ENCODE data around the gene FGFBP2. TPM values are rescaled to one million over a fixed set of nuclear protein-coding genes. Genes with fewer than 3 reads are reported as not detected.

FGFBP2 gene
- total RNA-seq, 3 donors from 2014 or later (not counting 1 experiment from before 2014, with no cell fraction given): 644 to 736 (median 713) TPM

- Histone ChIP-seq H3K27ac (ENCODE audit: low read length) (no peak overlapping the region), H3K9me3 (ENCODE audit: control insufficient read depth, insufficient read depth, low read length) (no peaks in the 10 kb centered on the region), H3K36me3 (ENCODE audit: control insufficient read depth, insufficient read depth, low read length) (no peaks in the 10 kb centered on the region), H3K4me1 (ENCODE audit: control insufficient read depth, insufficient read depth, low read length) (peaks cover 11% of the 10 kb centered on the region), H3K27me3 (ENCODE audit: control insufficient read depth, insufficient read depth, low read length) (no peaks in the 10 kb centered on the region), H3K4me3 (ENCODE audit: low read length) (no peak overlapping the region)
- ATAC-seq (no peak), DNase-seq (no peak)
- H3K36me3 Mint-ChIP-seq: no peaks in the 10 kb centered on the region
- H3K9me3 Mint-ChIP-seq: no peaks in the 10 kb centered on the region
- intact Hi-C loops (cut with micrococcal nuclease): no loop called here
- H3K4me3 Mint-ChIP-seq: peak overlapping the region; percentile 25
- peaks cover 17 to 23% of the 10 kb centered on the region in 2 donors for H3K4me1 Mint-ChIP-seq
- 53% methylated on average over 1 of the region's 1 CpG for WGBS (ENCODE audit: insufficient coverage)
- H3K27me3 Mint-ChIP-seq (ENCODE audit: low read depth in 2 of 2): peaks cover 5 to 6% of the 10 kb centered on the region in 2 donors
- no peak overlapping the region for H3K27ac Mint-ChIP-seq
- no peak for TF ChIP-seq CTCF (IDR thresholded peaks at IDR 0.05)
Observed at GRCh38 chr4:15988222-15988621, 25.2 kb upstream of the FGFBP2 start.

- Mint-ChIP-seq H3K27me3 (ENCODE audit: low read depth in 2 of 2) (peaks cover 6 to 7% of the 10 kb centered on the region in 2 donors), H3K4me1 (peaks cover 13 to 20% of the 10 kb centered on the region in 2 donors), H3K36me3 (no peaks in the 10 kb centered on the region), H3K27ac (no peak overlapping the region), H3K9me3 (no peaks in the 10 kb centered on the region), H3K4me3 (no peak overlapping the region)
- no peaks in the 10 kb centered on the region for H3K36me3 ChIP-seq (ENCODE audit: control insufficient read depth, insufficient read depth, low read length)
- ATAC-seq (no peak), DNase-seq (no peak)
- no peak overlapping the region for H3K4me3 ChIP-seq (ENCODE audit: low read length)
- WGBS (ENCODE audit: insufficient coverage): 83% methylated on average over 5 of the region's 5 CpGs
- no peak for TF ChIP-seq CTCF (IDR thresholded peaks at IDR 0.05)
- intact Hi-C loops (cut with micrococcal nuclease): no loop called here
- H3K4me1 ChIP-seq (ENCODE audit: control insufficient read depth, insufficient read depth, low read length): peaks cover 11% of the 10 kb centered on the region
- no peaks in the 10 kb centered on the region for H3K9me3 ChIP-seq (ENCODE audit: control insufficient read depth, insufficient read depth, low read length)
- H3K27ac ChIP-seq (ENCODE audit: low read length): no peak overlapping the region
- no peaks in the 10 kb centered on the region for H3K27me3 ChIP-seq (ENCODE audit: control insufficient read depth, insufficient read depth, low read length)
Observed at GRCh38 chr4:15986907-15987306, 23.9 kb upstream of the FGFBP2 start.

- Mint-ChIP-seq H3K36me3 (no peaks in the 10 kb centered on the region), H3K9me3 (no peaks in the 10 kb centered on the region), H3K27ac (no peak overlapping the region), H3K27me3 (ENCODE audit: low read depth in 2 of 2) (peaks cover 8 to 13% of the 10 kb centered on the region in 2 donors), H3K4me1 (peaks cover 4 to 5% of the 10 kb centered on the region in 2 donors), H3K4me3 (no peak overlapping the region)
- intact Hi-C loops (cut with micrococcal nuclease): no loop called here
- no peaks in the 10 kb centered on the region for H3K9me3 ChIP-seq (ENCODE audit: control insufficient read depth, insufficient read depth, low read length)
- DNase-seq: no peak
- no peak overlapping the region for H3K27ac ChIP-seq (ENCODE audit: low read length)
- WGBS (ENCODE audit: insufficient coverage): 79% methylated on average over 2 of the region's 2 CpGs
- H3K4me1 ChIP-seq (ENCODE audit: control insufficient read depth, insufficient read depth, low read length): no peaks in the 10 kb centered on the region
- ATAC-seq: no peak
- H3K27me3 ChIP-seq (ENCODE audit: control insufficient read depth, insufficient read depth, low read length): no peaks in the 10 kb centered on the region
- TF ChIP-seq CTCF (IDR thresholded peaks at IDR 0.05): no peak
- H3K4me3 ChIP-seq (ENCODE audit: low read length): no peak overlapping the region
- no peaks in the 10 kb centered on the region for H3K36me3 ChIP-seq (ENCODE audit: control insufficient read depth, insufficient read depth, low read length)
Observed at GRCh38 chr4:15983610-15984009, 20.6 kb upstream of the FGFBP2 start.

GRCh38 chr4:15982842-15983524, 20.0 kb upstream of the FGFBP2 start:
- intact Hi-C loops (cut with micrococcal nuclease): no loop called here
- no peaks in the 10 kb centered on the region for H3K36me3 Mint-ChIP-seq
- no peak overlapping the region for H3K4me3 Mint-ChIP-seq
- Histone ChIP-seq H3K27ac (ENCODE audit: low read length) (no peak overlapping the region), H3K4me3 (ENCODE audit: low read length) (no peak overlapping the region), H3K27me3 (ENCODE audit: control insufficient read depth, insufficient read depth, low read length) (no peaks in the 10 kb centered on the region), H3K4me1 (ENCODE audit: control insufficient read depth, insufficient read depth, low read length) (no peaks in the 10 kb centered on the region), H3K9me3 (ENCODE audit: control insufficient read depth, insufficient read depth, low read length) (no peaks in the 10 kb centered on the region), H3K36me3 (ENCODE audit: control insufficient read depth, insufficient read depth, low read length) (no peaks in the 10 kb centered on the region)
- WGBS (ENCODE audit: insufficient coverage): 90% methylated on average over 8 of the region's 8 CpGs
- no peak for TF ChIP-seq CTCF (IDR thresholded peaks at IDR 0.05)
- H3K27ac Mint-ChIP-seq: no peak overlapping the region
- no peaks in the 10 kb centered on the region for H3K9me3 Mint-ChIP-seq
- H3K27me3 Mint-ChIP-seq (ENCODE audit: low read depth in 2 of 2): peaks cover 10 to 19% of the 10 kb centered on the region in 2 donors
- H3K4me1 Mint-ChIP-seq: no peaks in the 10 kb centered on the region
- DNase-seq (no peak), ATAC-seq (no peak)
